IMR-90 (cell line): ENCODE data around the gene JMJD1C. TPM values are rescaled to one million over a fixed set of nuclear protein-coding genes. Genes with fewer than 3 reads are reported as not detected.

Experiments used
- ATAC-seq: fragments of 200-7000 bp; cut with Tn5 transposase; 2 replicates; pipeline ENCODE4 v1.9.1; 2020; ENCODE audit warnings: low read depth, mild to moderate bottlenecking, moderate library complexity
- BruUV-seq: library from RNA; stranded (reverse); fragments of 400-500 nt; replicated peaks from 2 replicates; lab custom pipeline; 2021; lab: Mats Ljungman, UMichigan
- CTCF ChIA-PET: fragments of 300-600 bp; formaldehyde crosslinking; extraction: SDS; loops from one replicate; lab custom pipeline; 2021; ENCODE audit warnings: antibody characterized with exemption; lab: Yijun Ruan, JAX
- POLR2A ChIA-PET: fragments of 300-600 bp; sonication (Branson Sonifier 250); formaldehyde crosslinking; loops from one replicate; lab custom pipeline; 2022; ENCODE audit warnings: antibody characterized with exemption; ENCODE audit not compliant: unreplicated experiment; lab: Charles Lee
- DNase-seq: peaks from one replicate; pipeline ENCODE4 v3.0.0; 2013
- H2AFZ ChIP-seq: replicated peaks from 2 replicates; pipeline ENCODE3; 2013; ENCODE audit warnings: low read length, mild to moderate bottlenecking; ENCODE audit not compliant: poor library complexity
- H2AK5ac ChIP-seq: 2 replicates; pipeline ENCODE4 v1.6.1; 2013; ENCODE audit warnings: low read depth, low read length, inconsistent platforms
- H2AK9ac ChIP-seq: replicated peaks from 2 replicates; pipeline ENCODE3; 2013; ENCODE audit warnings: mild to moderate bottlenecking, low read depth, low read length, moderate library complexity; ENCODE audit not compliant: poor library complexity
- H2BK120ac ChIP-seq: 2 replicates; pipeline ENCODE4 v1.6.1; 2013; ENCODE audit warnings: low read depth, low read length, inconsistent platforms
- H2BK15ac ChIP-seq: 3 replicates; pipeline ENCODE4 v1.6.1; 2013; ENCODE audit warnings: low read depth, low read length, inconsistent platforms
- H2BK20ac ChIP-seq: 2 replicates; pipeline ENCODE4 v1.6.1; 2013; ENCODE audit warnings: low read depth, mild to moderate bottlenecking, inconsistent platforms, low read length, moderate library complexity
- H2BK5ac ChIP-seq: 2 replicates; pipeline ENCODE4 v1.6.1; 2013; ENCODE audit warnings: mild to moderate bottlenecking, low read depth, low read length, inconsistent platforms; ENCODE audit not compliant: poor library complexity, severe bottlenecking
- H3K14ac ChIP-seq: replicated peaks from 2 replicates; pipeline ENCODE4 v1.6.1; 2013; ENCODE audit warnings: low read depth, low read length, inconsistent platforms
- H3K18ac ChIP-seq: 2 replicates; pipeline ENCODE4 v1.6.1; 2013; ENCODE audit warnings: low read depth, low read length, control low read depth
- H3K23ac ChIP-seq: 2 replicates; pipeline ENCODE4 v1.6.1; 2013; ENCODE audit warnings: low read depth, low read length, inconsistent platforms
- H3K27ac ChIP-seq: 2 replicates; pipeline ENCODE4 v1.5.1; 2013; ENCODE audit warnings: mild to moderate bottlenecking, control low read depth, low read length; ENCODE audit not compliant: insufficient read depth
- H3K27me3 ChIP-seq: 2 replicates; pipeline ENCODE4 v1.6.1; 2013; ENCODE audit warnings: low read length; ENCODE audit not compliant: control insufficient read depth, insufficient read depth
- H3K36me3 ChIP-seq: 2 replicates; pipeline ENCODE4 v1.6.1; 2013; ENCODE audit warnings: low read length, mixed read lengths; ENCODE audit not compliant: control insufficient read depth, insufficient read depth
- H3K4ac ChIP-seq: 2 replicates; pipeline ENCODE4 v1.6.1; 2013; ENCODE audit warnings: low read depth, low read length, inconsistent platforms
- H3K4me1 ChIP-seq: 2 replicates; pipeline ENCODE4 v1.6.1; 2013; ENCODE audit warnings: low read length, mixed read lengths; ENCODE audit not compliant: control insufficient read depth, insufficient read depth
- H3K4me2 ChIP-seq: 2 replicates; pipeline ENCODE4 v1.6.1; 2013; ENCODE audit warnings: low read depth, mild to moderate bottlenecking, control low read depth, low read length, moderate library complexity
- H3K4me3 ChIP-seq: 2 replicates; pipeline ENCODE4 v1.5.1; 2013; ENCODE audit warnings: low read depth, mild to moderate bottlenecking, control low read depth, low read length, moderate library complexity; ENCODE audit not compliant: insufficient read depth
- H3K56ac ChIP-seq: 2 replicates; pipeline ENCODE4 v1.6.1; 2013; ENCODE audit warnings: low read length, inconsistent platforms; ENCODE audit not compliant: insufficient read depth; ENCODE audit errors: extremely low read depth
- H3K79me1 ChIP-seq, 2 experiments: 2 replicates each; pipeline ENCODE4 v1.6.1; 2013; ENCODE audit warnings: low read length in 2 of 2, inconsistent platforms in 1 of 2, low read depth in 1 of 2
- H3K9ac ChIP-seq: 2 replicates; pipeline ENCODE4 v1.6.1; 2013; ENCODE audit warnings: low read depth, low read length, control low read depth
- H3K9me1 ChIP-seq: 2 replicates; pipeline ENCODE4 v1.6.1; 2013; ENCODE audit warnings: low read length, inconsistent platforms; ENCODE audit not compliant: insufficient read depth
- H3K9me3 ChIP-seq: 2 replicates; pipeline ENCODE4 v1.6.1; 2013; ENCODE audit warnings: low read length; ENCODE audit not compliant: control insufficient read depth, insufficient read depth
- H4K20me1 ChIP-seq: 2 replicates; pipeline ENCODE4 v1.6.1; 2013; ENCODE audit warnings: low read length, inconsistent platforms; ENCODE audit not compliant: insufficient read depth
- H4K5ac ChIP-seq: 2 replicates; pipeline ENCODE4 v1.6.1; 2013; ENCODE audit warnings: mild to moderate bottlenecking, low read depth, low read length, control low read depth
- H4K8ac ChIP-seq, 2 experiments: 2 replicates each; pipeline ENCODE4 v1.6.1; 2013; ENCODE audit warnings: low read depth in 2 of 2, low read length in 2 of 2, control low read depth in 1 of 2, inconsistent platforms in 1 of 2
- H4K91ac ChIP-seq: 2 replicates; pipeline ENCODE4 v1.6.1; 2013; ENCODE audit warnings: low read depth, low read length, inconsistent platforms; ENCODE audit not compliant: insufficient read depth
- CEBPB ChIP-seq: IDR thresholded peaks from 2 replicates; pipeline ENCODE4 v1.6.1; 2012; ENCODE audit warnings: low read depth, low read length, improper control_type of control experiment
- CTCF ChIP-seq: conservative IDR thresholded peaks from 2 replicates; pipeline ENCODE4 v1.5.1; 2012; ENCODE audit warnings: mild to moderate bottlenecking, low read depth, low read length, improper control_type of control experiment
- ELK1 ChIP-seq: fragments of 150-350 bp; IDR thresholded peaks from 2 replicates; pipeline ENCODE4 v1.6.1; 2016; ENCODE audit warnings: low read depth, mild to moderate bottlenecking, low read length, moderate library complexity, borderline replicate concordance
- FOS ChIP-seq: fragments of 150-350 bp; IDR thresholded peaks from 2 replicates; pipeline ENCODE4 v1.6.1; 2016; ENCODE audit warnings: low read depth, low read length
- MAZ ChIP-seq: IDR thresholded peaks from 2 replicates; pipeline ENCODE4 v1.6.1; 2012; ENCODE audit warnings: low read depth, mild to moderate bottlenecking, low read length, improper control_type of control experiment, moderate library complexity, borderline replicate concordance
- RCOR1 ChIP-seq: IDR thresholded peaks from 2 replicates; pipeline ENCODE4 v1.6.1; 2012; ENCODE audit warnings: mild to moderate bottlenecking, low read length, improper control_type of control experiment; ENCODE audit not compliant: insufficient replicate concordance
- USF2 ChIP-seq: fragments of 150-350 bp; IDR thresholded peaks from 2 replicates; pipeline ENCODE4 v1.6.1; 2017; ENCODE audit warnings: mild to moderate bottlenecking, antibody characterized with exemption, low read length, low read depth
- dilution Hi-C: fragments of 300-500 bp; cut with HindIII; formaldehyde crosslinking; loops from one replicate; pipeline ENCODE4 v1.14.3; 2018; ENCODE audit warnings: low sequenced_read_pairs; ENCODE audit not compliant: unreplicated experiment
- in situ Hi-C: fragments of 300-500 bp; cut with MboI; formaldehyde crosslinking; loops from 3 replicates; pipeline ENCODE4 v1.14.3; 2019; ENCODE audit warnings: low sequenced_read_pairs, inconsistent platforms, mixed read lengths
- intact Hi-C: fragments of 100-400 bp; cut with micrococcal nuclease; formaldehyde crosslinking; loops from 2 replicates; pipeline ENCODE4 v1.10.0; 2022
- polyA plus RNA-seq, 3 experiments: library from polyadenylated mRNA; depleted of rRNA; stranded (reverse); fragments of >200 nt; gene quantifications; 2 replicates each; pipeline ENCODE4 v1.2.3, GENCODE V29; 2012; ENCODE audit warnings: low replicate concordance in 1 of 3
- total RNA-seq: library from RNA; depleted of rRNA; stranded (reverse); fragments of >200 nt; gene quantifications from 2 replicates; pipeline ENCODE4 v1.2.3, GENCODE V29; 2012

The JMJD1C gene
- total and polyA plus RNA-seq, 2 of the 4 experiments (the other 2 are of a cell fraction): 15.6 to 96.8 TPM

GRCh38 chr10:63452524-63452923 lies 13.3 kb downstream of the JMJD1C start:
- Histone ChIP-seq H4K8ac (no peak overlapping the region), H3K4ac (no peak overlapping the region), H3K9me1 (0 out of 2 replicates have a peak, but pooled peaks cover 2% of the 10 kb centered on the region), H2BK15ac (no peak overlapping the region), H2BK5ac (no peak overlapping the region), H3K79me1 (peaks cover 16 to 45% of the 10 kb centered on the region in 2 experiments), H2BK20ac (no peak overlapping the region), H3K18ac (no peak overlapping the region), H3K4me1 (peaks cover 3% of the 10 kb centered on the region), H3K56ac (no peak overlapping the region), H3K36me3 (no peaks in the 10 kb centered on the region), H2AK9ac (no peak overlapping the region), H3K9me3 (no peaks in the 10 kb centered on the region), H4K5ac (no peak overlapping the region), H3K14ac (no peak overlapping the region), H3K23ac (no peak overlapping the region), H2AK5ac (no peak overlapping the region), H3K27ac (no peak overlapping the region), H3K27me3 (no peaks in the 10 kb centered on the region), H2BK120ac (no peak overlapping the region), H4K20me1 (peaks cover 4% of the 10 kb centered on the region; the same call in 1 of the 2 replicates), H2AFZ (no peak overlapping the region), H4K91ac (no peak overlapping the region), H3K4me3 (no peak overlapping the region), H3K9ac (no peak overlapping the region), H3K4me2 (no peak overlapping the region)
- intact Hi-C loops: no loop called here
- ATAC-seq: no peak
- CTCF ChIA-PET: no interaction called here
- dilution Hi-C loops: no loop called here
- in situ Hi-C loops: no loop called here
- POLR2A ChIA-PET: no interaction called here
- no peak for DNase-seq
- TF ChIP-seq ELK1: no peak
- TF ChIP-seq CEBPB: no peak
- TF ChIP-seq RCOR1: no peak
- TF ChIP-seq FOS: no peak
- no peak for TF ChIP-seq CTCF
- no peak for TF ChIP-seq MAZ
- TF ChIP-seq USF2: no peak
- BruUV-seq: no TSS peak
